ENCODE data around the gene PLCL1. TPM values are rescaled to one million over a fixed set of nuclear protein-coding genes. Genes with fewer than 3 reads are reported as not detected.

Gene PLCL1
- total RNA-seq, 2 donors from 2014 or later = 25.6 to 26.2 TPM

DNA sequence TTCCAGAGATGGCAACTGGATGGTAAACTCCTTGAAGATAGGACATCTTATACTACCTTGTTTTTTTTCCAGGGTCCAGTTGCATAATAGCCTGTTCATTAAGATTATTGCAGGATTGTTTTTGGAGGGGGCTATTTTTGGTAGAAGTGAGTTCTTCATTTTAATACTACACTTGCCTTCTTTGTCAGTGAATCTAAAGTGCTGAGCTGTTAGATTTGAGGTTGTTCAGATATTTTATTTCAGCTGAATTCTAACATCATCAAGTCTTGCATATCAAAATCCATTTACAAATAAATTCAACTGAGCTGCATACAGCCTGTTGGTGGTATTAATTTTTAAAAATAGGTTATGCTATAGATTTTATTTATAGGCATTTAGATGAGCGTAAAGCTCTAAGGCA is 72.1 kb downstream of the PLCL1 start:
- H3K27ac ChIP-seq = no peak overlapping the region
- peaks cover 33 to 76% of the 10 kb centered on the region in 2 donors for H3K4me1 ChIP-seq (ENCODE audit: control insufficient read depth in 1 of 2, low read depth in 2 of 2)
- no peak for DNase-seq (ENCODE audit: low spot score)
- H3K36me3 ChIP-seq = no peaks in the 10 kb centered on the region
- H3K4me3 ChIP-seq = no peak overlapping the region
- TF ChIP-seq, protein P1, sequence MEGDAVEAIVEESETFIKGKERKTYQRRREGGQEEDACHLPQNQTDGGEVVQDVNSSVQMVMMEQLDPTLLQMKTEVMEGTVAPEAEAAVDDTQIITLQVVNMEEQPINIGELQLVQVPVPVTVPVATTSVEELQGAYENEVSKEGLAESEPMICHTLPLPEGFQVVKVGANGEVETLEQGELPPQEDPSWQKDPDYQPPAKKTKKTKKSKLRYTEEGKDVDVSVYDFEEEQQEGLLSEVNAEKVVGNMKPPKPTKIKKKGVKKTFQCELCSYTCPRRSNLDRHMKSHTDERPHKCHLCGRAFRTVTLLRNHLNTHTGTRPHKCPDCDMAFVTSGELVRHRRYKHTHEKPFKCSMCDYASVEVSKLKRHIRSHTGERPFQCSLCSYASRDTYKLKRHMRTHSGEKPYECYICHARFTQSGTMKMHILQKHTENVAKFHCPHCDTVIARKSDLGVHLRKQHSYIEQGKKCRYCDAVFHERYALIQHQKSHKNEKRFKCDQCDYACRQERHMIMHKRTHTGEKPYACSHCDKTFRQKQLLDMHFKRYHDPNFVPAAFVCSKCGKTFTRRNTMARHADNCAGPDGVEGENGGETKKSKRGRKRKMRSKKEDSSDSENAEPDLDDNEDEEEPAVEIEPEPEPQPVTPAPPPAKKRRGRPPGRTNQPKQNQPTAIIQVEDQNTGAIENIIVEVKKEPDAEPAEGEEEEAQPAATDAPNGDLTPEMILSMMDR (IDR thresholded peaks at IDR 0.05) = no peak
- no peak for ATAC-seq (ENCODE audit: insufficient number of reproducible peaks, low FRiP score, low read depth)
- H3K27me3 ChIP-seq (replicated peaks; ENCODE audit: insufficient read depth) = no peaks in the 10 kb centered on the region
- no peaks in the 10 kb centered on the region for H3K9me3 ChIP-seq

DNA sequence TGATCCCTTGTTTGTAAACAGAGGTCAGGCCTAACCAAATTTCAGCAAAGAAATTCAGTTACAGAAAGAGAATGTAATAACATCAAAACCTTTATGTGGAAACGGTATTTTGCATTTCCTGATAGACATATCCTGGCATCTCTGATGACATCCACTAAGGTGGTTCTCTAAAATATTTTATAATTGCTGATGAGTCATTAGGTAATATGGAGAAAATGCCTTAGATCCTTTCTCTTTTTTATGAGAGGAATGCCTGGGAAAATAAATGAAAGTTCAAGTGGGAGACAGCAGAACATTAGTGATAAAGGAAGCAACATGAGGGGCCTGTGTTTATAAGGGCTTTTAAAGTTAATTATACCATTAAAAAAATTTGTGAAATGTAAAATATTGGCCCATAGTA is 72.6 kb downstream of the PLCL1 start:
- ATAC-seq (ENCODE audit: insufficient number of reproducible peaks, low FRiP score, low read depth) (no peak), DNase-seq (ENCODE audit: low spot score) (no peak)
- Histone ChIP-seq H3K27me3 (replicated peaks; ENCODE audit: insufficient read depth) (no peaks in the 10 kb centered on the region), H3K4me3 (no peak overlapping the region), H3K27ac (no peak overlapping the region), H3K9me3 (no peaks in the 10 kb centered on the region), H3K36me3 (no peaks in the 10 kb centered on the region), H3K4me1 (ENCODE audit: control insufficient read depth in 1 of 2, low read depth in 2 of 2) (peaks cover 32 to 76% of the 10 kb centered on the region in 2 donors)
- TF ChIP-seq, protein P1 (IDR thresholded peaks at IDR 0.05) = no peak

DNA sequence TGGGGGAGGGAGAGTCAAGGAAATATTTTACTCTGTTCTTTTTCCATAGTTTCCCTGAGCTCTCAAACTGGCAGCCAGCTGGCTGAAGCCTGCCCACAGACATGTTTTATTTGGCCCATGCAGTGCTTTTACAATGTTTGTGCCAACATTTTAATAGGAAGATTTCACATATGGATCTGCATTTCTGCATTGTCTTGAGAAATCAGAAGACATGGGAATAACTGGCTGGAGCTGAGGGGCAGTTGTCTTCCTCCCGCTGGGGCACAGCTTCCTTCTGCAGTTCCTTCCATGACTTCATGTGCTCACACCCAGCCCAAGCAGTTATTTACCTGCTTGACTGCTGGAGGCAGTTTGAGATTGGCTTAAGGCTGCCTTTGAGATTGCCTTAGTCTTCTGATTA is 74.4 kb downstream of the PLCL1 start:
- DNase-seq (ENCODE audit: low spot score) (no peak), ATAC-seq (ENCODE audit: insufficient number of reproducible peaks, low FRiP score, low read depth) (no peak)
- H3K4me1 ChIP-seq (ENCODE audit: control insufficient read depth in 1 of 2, low read depth in 2 of 2) = peaks cover 39 to 81% of the 10 kb centered on the region in 2 donors
- TF ChIP-seq, protein P1 (IDR thresholded peaks at IDR 0.05) = no peak
- peak overlapping the region; percentile 2 to 44 for H3K27ac ChIP-seq
- H3K27me3 ChIP-seq (replicated peaks; ENCODE audit: insufficient read depth) = no peaks in the 10 kb centered on the region
- H3K36me3 ChIP-seq = no peaks in the 10 kb centered on the region
- H3K9me3 ChIP-seq = no peaks in the 10 kb centered on the region
- H3K4me3 ChIP-seq = peak overlapping the region; percentile 32

DNA sequence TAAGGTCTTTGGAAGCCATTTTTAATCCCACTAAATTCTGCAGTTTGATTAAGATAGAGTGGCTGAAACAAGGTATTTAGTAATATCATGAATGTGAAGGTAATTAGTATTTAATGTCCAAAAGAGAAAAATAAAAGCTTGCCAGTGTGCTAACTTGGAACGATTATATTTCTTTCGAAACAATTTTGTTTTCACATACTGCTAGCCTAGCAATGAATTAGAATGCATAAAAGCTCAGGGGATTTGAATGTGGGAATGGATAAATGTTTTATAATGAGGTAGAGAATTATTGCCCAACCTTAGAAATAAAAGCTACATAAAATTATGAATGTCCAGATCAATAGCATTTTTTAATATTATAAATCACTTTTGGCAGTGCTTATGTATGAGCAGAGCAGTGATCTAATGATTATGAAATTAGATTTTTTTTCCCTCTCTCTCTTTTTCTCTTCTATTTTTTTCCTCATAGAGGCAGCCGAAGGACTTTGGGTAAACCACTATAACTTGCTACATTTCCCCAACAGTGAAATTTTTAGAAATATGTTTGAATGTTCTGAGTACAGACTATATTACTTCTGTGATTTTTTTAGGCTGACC is 75.5 kb downstream of the PLCL1 start:
- ATAC-seq (ENCODE audit: insufficient number of reproducible peaks, low FRiP score, low read depth) = no peak
- DNase-seq (ENCODE audit: low spot score) = no peak
- H3K4me3 ChIP-seq = peak overlapping the region; percentile 22
- H3K27me3 ChIP-seq (replicated peaks; ENCODE audit: insufficient read depth) = no peaks in the 10 kb centered on the region
- H3K27ac ChIP-seq = no peak overlapping the region
- H3K9me3 ChIP-seq = no peaks in the 10 kb centered on the region
- TF ChIP-seq, protein P1 (IDR thresholded peaks at IDR 0.05) = no peak
- H3K4me1 ChIP-seq (ENCODE audit: control insufficient read depth in 1 of 2, low read depth in 2 of 2) = peaks cover 41 to 88% of the 10 kb centered on the region in 2 donors
- H3K36me3 ChIP-seq = no peaks in the 10 kb centered on the region

GRCh38 chr2:197883354-197884032 is 79.1 kb downstream of the PLCL1 start:
- H3K4me1 ChIP-seq (ENCODE audit: control insufficient read depth in 1 of 2, low read depth in 2 of 2) = peaks cover 26 to 57% of the 10 kb centered on the region in 2 donors
- no peaks in the 10 kb centered on the region for H3K36me3 ChIP-seq
- no peak overlapping the region for H3K4me3 ChIP-seq
- no peaks in the 10 kb centered on the region for H3K27me3 ChIP-seq (replicated peaks; ENCODE audit: insufficient read depth)
- no peak for DNase-seq (ENCODE audit: low spot score)
- peak overlapping the region in 1 of 2 donors; percentile 5 for H3K27ac ChIP-seq
- H3K9me3 ChIP-seq = no peaks in the 10 kb centered on the region
- ATAC-seq (ENCODE audit: insufficient number of reproducible peaks, low FRiP score, low read depth) = no peak
- TF ChIP-seq, protein P1 (IDR thresholded peaks at IDR 0.05) = no peak
